NB4 (cell line): ENCODE results near the gene RNF111.

Experiments used
- DNase-seq: peaks from one replicate; pipeline ENCODE4 v3.0.0; 2010; ENCODE audit warnings: low read depth
- H3K4me3 ChIP-seq: one replicate; pipeline ENCODE4 v1.5.1; 2011; ENCODE audit warnings: mild to moderate bottlenecking, low read depth, low read length, moderate library complexity
- MAX ChIP-seq: IDR thresholded peaks from 2 replicates; pipeline ENCODE4 v1.6.1; 2011; ENCODE audit warnings: low read depth, low read length
- MYC ChIP-seq: IDR thresholded peaks from 2 replicates; pipeline ENCODE4 v1.6.1; 2011; ENCODE audit warnings: low read depth, low read length
- POLR2A ChIP-seq: IDR thresholded peaks from 2 replicates; pipeline ENCODE4 v1.6.1; 2011; ENCODE audit warnings: mild to moderate bottlenecking; ENCODE audit not compliant: insufficient read length; ENCODE audit errors: extremely low read depth
- TF ChIP-seq, protein P1 (sequence below): IDR thresholded peaks from one replicate; pipeline ENCODE4 v1.5.1; 2012; ENCODE audit warnings: low read depth, low read length

Gene RNF111

DNA sequence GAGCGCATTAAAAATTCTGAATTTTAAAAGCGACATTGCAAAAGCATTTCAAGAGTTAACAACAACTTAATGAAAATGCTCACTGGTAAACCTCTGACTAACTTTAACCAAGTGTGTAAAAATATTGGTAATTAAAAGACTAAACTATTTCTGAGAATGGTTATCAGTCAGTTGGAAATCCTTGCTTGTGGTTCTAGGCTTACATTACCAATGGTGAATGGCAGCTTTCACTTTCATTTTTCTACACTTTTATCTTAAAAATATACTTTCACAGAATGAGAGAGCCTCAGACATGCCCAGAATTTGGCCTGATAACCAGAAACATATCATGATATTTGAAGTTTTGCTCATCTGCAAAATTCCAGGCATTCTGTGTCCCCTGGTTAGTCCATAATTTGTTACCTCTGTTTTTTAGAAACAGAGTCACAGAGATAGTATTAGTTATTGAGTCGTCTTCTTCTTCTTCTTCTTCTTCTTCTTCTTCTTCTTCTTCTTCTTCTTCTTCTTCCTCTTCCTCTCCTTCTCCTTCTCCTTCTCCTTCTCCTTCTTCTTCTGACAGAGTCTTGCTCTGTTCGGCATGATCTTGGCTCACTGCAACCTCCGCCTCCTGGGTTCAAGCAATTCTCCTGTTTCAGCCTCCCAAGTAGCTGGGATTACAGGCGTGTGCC is 5.5 kb upstream of the RNF111 start:
- no peak for TF ChIP-seq MAX
- no peak for DNase-seq
- no peak overlapping the region for H3K4me3 ChIP-seq

GRCh38 chr15:58983261-58983660 is 4.2 kb upstream of the RNF111 start:
- TF ChIP-seq POLR2A = no peak
- TF ChIP-seq MAX = no peak
- TF ChIP-seq, protein P1, sequence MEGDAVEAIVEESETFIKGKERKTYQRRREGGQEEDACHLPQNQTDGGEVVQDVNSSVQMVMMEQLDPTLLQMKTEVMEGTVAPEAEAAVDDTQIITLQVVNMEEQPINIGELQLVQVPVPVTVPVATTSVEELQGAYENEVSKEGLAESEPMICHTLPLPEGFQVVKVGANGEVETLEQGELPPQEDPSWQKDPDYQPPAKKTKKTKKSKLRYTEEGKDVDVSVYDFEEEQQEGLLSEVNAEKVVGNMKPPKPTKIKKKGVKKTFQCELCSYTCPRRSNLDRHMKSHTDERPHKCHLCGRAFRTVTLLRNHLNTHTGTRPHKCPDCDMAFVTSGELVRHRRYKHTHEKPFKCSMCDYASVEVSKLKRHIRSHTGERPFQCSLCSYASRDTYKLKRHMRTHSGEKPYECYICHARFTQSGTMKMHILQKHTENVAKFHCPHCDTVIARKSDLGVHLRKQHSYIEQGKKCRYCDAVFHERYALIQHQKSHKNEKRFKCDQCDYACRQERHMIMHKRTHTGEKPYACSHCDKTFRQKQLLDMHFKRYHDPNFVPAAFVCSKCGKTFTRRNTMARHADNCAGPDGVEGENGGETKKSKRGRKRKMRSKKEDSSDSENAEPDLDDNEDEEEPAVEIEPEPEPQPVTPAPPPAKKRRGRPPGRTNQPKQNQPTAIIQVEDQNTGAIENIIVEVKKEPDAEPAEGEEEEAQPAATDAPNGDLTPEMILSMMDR = no peak
- no peak for TF ChIP-seq MYC
- no peak for DNase-seq
- H3K4me3 ChIP-seq = no peak overlapping the region

- TF ChIP-seq, protein P1 = no peak
- TF ChIP-seq POLR2A = no peak
- TF ChIP-seq MYC = no peak
- TF ChIP-seq MAX = no peak
- no peak for DNase-seq
- H3K4me3 ChIP-seq = no peak overlapping the region
Measured at GRCh38 chr15:58985443-58985842, 2.0 kb upstream of the RNF111 start.

DNA sequence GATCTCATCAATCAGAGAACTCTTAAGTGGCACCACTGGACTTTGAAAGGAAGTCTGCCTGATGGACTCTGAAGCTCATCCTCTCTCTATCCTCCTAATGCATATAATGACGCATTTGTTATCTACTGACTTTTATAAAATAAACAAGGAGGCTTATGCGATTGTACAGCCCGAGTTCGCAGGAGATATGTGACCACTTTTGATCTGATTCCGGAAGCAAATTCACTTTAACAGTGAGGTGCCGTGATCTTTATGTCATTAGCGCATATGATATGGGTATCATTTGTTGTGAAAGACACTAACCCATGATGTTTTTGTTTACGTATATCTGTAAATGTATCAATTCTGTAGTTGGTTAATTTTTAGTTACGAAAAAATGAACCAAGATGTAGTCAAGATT is 427 bp upstream of the RNF111 start:
- H3K4me3 ChIP-seq = peak overlapping the region; percentile 78
- TF ChIP-seq POLR2A (no peak), MAX (no peak), MYC (no peak)
- TF ChIP-seq, protein P1 = no peak
- DNase-seq = no peak

GRCh38 chr15:58988006-58988785 is 733 bp downstream of the RNF111 start:
- DNase-seq = peak; percentile 88
- peak; percentile 67 for TF ChIP-seq MAX
- TF ChIP-seq, protein P1 = no peak
- peak; percentile 75 for TF ChIP-seq MYC
- peak overlapping the region; percentile 98 for H3K4me3 ChIP-seq

DNA sequence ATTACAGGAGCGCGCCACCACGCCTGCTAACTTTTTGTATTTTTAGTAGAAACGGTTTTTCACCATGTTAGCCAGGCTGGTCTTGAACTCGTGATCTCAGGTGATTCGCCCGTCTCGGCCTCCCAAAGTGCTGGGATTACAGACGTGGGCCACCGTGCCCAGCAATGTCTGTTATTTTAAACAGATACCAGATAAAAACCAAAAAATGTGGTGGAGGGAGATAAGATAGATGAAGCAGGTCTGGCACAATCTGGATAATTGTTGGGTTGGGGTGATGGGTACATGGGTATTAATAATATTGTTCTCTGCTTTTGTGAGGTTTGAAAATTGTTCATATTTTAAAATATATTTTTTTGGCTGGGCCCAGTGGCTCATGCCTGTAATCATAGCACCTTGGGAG is 4.7 kb downstream of the RNF111 start:
- H3K4me3 ChIP-seq = no peak overlapping the region
- TF ChIP-seq MAX = no peak
- TF ChIP-seq, protein P1 = no peak
- TF ChIP-seq POLR2A = no peak
- no peak for TF ChIP-seq MYC
- DNase-seq = no peak
